GM18502 (cell line): Measurements from ENCODE around the gene APBA3.

Source experiments
- ATAC-seq: cut with Tn5 transposase; IDR thresholded peaks from one replicate; pipeline ENCODE4 v1.9.1; 2021; ENCODE audit warnings: mild to moderate bottlenecking; ENCODE audit not compliant: unreplicated experiment, poor library complexity

The APBA3 gene

DNA sequence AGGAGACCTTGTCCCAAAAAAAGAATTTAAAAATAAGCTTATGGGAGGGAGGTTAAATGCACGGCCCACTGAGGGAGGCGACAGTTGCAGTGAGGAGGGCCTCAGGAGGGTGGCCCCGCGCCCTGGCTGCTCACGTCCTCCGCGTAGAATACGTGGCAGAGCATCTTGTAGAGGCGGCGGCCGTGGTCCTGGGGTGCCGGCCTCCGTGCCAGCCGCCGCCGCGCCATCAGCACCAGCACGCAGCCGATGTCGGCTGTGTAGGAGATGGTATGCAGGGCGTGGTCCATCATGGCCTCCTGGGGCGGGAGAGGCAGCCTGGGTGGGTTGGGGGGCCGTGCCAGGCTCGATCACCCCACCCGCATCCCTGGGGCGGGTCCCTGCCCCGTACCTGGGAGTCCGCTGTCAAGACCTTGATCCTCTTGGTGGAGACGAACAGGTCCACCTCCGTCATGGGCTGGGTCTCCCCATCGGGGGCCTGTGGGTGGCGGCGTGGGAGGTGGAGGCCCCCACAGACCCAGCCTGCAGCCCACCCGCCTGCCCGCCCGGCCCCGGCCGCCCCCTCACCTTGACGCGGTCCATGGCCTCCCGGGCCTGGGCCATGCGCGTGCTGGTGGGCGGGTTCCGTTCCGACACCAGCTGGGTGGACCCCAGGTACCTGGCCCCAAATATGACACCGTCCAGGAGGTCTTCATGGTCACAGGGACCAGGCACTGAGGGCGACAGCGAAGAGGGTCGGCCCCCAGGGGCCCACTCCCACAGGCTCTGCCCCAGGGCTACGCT, 7.7 kb downstream of the APBA3 start:
- no peak for ATAC-seq

DNA sequence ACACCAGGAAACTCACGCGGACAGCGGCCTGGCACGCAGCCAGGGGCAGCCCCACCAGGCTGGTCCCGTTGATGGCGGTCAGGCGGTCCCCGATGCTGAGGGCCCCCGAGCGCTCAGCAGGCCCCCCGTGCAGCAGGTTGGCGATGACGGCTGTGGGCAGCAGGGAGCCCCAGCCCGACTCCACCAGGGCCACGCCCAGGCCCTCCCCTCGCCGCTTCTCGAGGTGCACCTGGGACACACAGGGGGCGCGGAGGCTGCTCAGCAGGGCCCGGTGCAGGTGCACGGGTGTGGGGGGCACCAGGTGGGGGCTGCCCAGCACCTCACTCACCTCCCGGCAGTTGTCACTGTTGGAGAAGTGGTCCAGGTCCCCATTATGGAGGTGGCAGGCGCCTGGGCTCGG, 9.0 kb downstream of the APBA3 start:
- ATAC-seq = no peak

GRCh38 chr19:3751236-3751635, 10.3 kb downstream of the APBA3 start:
- no peak for ATAC-seq

DNA sequence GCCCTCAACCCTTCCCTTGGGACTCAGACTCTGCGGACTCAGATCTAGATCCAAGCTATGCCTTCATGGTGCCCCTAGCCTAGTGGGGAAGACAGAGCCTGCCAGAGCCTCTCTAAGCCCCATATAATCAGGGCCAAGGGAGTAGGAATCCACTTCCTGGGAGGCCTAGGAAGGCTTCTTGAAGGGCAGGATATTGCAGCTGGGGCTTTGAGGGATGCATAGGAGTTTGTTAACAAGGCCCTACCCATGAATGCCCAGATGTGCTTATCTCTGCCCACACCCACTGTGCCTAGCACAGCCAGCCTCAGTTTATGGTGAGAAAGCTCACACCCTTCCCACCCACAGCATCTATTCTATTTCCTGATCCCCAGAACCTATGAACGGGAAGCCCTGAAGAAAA, 11.3 kb downstream of the APBA3 start:
- no peak for ATAC-seq

DNA sequence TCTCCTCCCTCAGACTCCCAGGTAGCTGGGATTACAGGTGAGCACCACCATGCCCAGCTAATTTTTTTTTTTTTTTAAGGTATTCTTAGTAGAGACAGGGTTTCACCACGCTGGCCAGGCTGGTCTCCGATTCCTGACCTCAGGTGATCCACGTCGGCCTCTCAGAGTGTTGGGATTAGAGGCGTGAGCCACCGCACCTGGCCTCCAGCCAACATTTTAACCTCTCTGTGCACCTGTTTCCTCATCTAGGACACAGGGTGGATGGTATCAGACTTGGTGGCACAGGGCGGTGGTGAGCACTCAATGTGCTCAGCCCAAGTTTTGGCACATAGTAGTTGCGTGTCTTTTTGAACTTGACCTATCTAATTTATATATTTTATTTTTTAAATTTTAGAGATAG, 12.5 kb downstream of the APBA3 start:
- no peak for ATAC-seq

DNA sequence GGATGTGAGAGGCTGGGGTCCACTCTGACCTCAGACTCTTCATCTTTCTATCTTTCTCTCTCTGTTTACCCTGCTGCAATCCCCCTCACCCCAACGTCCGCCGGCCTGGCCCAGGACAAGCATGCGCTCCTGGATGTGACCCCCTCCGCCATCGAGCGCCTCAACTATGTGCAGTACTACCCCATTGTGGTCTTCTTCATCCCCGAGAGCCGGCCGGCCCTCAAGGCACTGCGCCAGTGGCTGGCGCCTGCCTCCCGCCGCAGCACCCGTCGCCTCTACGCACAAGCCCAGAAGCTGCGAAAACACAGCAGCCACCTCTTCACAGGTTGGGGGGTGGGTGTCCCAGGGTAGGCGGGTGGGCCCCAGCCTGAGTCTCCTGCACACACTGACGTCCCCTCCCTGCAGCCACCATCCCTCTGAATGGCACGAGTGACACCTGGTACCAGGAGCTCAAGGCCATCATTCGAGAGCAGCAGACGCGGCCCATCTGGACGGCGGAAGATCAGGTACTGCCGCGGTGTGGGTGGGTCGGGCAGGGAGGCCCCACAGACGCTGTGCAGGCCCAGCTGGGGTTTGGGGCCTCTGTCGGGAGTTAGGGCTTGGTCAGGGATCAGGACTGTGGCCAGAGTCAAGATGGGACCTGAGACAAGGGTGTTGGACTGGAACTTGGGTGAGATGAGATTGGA, 15.0 kb downstream of the APBA3 start:
- ATAC-seq = no peak

DNA sequence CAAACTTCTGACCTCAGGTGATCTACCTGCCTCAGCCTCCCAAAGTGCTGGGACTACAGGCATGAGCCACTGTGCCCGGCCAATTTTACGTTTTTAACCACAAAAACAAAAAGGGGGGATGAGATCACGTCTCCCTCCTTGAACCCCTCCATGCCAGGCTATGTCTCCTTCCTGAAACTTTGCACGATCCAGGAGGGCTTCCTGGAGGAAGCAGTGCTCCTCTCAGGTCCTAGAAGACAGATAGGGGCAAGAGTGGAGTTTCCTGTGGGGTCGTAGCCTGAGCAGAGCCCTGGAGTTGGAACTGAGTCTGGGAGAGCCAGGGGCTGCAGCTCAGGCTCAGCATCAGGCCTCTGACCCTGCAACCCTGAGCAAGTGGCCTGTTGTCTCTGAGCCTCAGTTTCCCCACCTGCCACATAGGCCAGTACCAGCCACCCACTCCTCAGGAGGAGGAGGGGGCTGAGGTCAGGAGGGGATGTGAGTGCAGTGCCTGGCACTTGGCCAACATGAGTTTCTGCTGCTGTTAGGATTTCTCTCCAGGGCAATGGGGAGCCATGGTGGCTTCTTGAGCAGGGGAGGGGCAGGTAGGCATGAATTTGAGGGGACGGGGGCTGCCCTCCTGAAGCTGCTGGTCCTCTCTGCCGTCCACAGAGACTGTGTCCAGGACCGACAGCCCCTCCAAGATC, 16.0 kb downstream of the APBA3 start:
- no peak for ATAC-seq

- ATAC-seq = no peak
These were observed 18.0 kb downstream of the APBA3 start for GRCh38 chr19:3743486-3743885.

GRCh38 chr19:3740431-3740830, 21.1 kb downstream of the APBA3 start:
- no peak for ATAC-seq

GRCh38 chr19:3738477-3739220, 22.8 kb downstream of the APBA3 start:
- no peak for ATAC-seq

- ATAC-seq = no peak
These were observed 23.8 kb downstream of the APBA3 start for GRCh38 chr19:3737487-3738205.

GRCh38 chr19:3736106-3736724, 25.3 kb downstream of the APBA3 start:
- no peak for ATAC-seq

GRCh38 chr19:3734310-3734600, 27.2 kb downstream of the APBA3 start:
- ATAC-seq = no peak

DNA sequence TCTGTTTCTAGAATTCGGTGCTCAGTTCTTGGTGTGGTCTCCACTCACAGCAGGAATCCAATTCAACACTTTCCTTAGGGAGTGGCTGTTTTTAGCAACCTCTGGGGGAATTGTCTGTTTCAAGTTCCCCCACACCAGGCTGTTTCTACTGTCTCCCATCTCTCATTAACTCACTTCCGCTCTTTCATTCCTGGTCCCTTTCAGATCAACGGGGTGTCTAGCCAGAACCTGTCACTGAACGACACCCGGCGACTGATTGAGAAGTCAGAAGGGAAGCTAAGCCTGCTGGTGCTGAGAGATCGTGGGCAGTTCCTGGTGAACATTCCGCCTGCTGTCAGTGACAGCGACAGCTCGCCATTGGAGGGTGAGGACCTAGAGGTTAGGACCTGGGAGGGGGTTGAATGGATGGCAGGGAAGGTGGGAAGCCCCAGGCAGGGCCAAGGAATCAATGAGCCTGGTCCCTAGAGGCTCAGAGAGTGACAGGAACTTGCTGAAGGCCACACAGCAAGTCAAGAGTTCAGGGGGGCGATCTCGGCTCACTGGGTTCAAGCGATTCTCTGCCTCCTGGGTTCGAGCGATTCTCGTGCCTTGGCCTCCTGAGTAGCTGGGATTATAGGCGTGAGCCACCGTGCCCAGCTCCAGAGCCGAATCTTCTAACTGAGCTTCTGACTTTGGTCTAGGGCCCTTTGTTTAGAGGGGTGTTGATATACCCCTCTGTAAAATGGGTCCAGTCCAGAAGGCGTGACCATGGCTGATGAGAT, 27.8 kb downstream of the APBA3 start:
- ATAC-seq = no peak

- no peak for ATAC-seq
These were observed 29.4 kb downstream of the APBA3 start for GRCh38 chr19:3732108-3732507.

DNA sequence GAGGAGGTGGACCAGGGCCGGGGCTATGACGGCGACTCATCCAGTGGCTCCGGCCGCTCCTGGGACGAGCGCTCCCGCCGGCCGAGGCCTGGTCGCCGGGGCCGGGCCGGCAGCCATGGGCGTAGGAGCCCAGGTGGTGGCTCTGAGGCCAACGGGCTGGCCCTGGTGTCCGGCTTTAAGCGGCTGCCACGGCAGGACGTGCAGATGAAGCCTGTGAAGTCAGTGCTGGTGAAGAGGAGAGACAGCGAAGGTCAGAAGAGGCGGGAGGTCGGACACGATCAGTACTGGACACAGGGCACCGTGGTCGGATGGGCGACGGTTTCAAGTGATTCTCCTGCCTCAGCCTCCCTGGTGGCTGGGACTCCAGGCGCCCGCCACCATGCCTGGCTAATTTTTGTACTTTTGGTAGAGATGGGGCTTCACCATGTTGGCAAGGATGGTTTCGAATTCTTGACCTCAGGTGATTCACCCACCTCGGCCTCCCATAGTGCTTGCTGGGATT, 31.0 kb downstream of the APBA3 start:
- no peak for ATAC-seq

- ATAC-seq = no peak
These were observed 35.7 kb downstream of the APBA3 start for GRCh38 chr19:3725640-3726310.

DNA sequence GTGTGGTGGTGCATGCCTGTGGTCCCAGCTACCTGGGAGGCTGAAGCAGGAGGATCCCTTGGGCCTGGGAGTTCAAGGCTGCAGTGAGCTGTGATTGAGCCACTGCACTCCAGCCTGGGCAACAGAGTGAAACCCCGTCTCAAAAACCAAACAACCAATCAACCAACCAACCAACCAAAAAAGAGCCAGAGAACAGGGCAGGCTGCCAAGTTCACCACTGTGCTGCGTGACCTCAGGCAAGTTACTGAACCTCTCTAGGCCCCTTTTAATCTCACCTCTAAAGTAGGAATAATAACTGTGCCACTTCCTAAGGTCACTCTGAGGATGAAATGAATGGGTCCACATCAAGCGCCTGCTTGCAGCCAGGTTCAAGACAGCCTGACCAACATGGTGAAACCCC, 36.4 kb downstream of the APBA3 start:
- ATAC-seq = no peak
